Stomach smooth muscle (tissue), 2 donors: ENCODE measurements around the gene GNGT2.

Experiments used
- H3K27ac ChIP-seq: one replicate; pipeline ENCODE4 v1.7.0; 2013; ENCODE audit warnings: mild to moderate bottlenecking, low read length, inconsistent platforms
- H3K27me3 ChIP-seq, 2 donors: one replicate each; pipeline ENCODE4 v1.7.0; 2013; ENCODE audit warnings: low read length in 2 of 2; ENCODE audit not compliant: insufficient read depth in 2 of 2, control insufficient read depth in 1 of 2
- H3K36me3 ChIP-seq, 2 donors: one replicate each; pipeline ENCODE4 v1.7.0; 2013; ENCODE audit warnings: low read length in 2 of 2; ENCODE audit not compliant: control insufficient read depth in 2 of 2, insufficient read depth in 2 of 2
- H3K4me1 ChIP-seq: one replicate; pipeline ENCODE4 v1.7.0; 2013; ENCODE audit warnings: low read length; ENCODE audit not compliant: control insufficient read depth, insufficient read depth
- H3K4me3 ChIP-seq, 2 donors: one replicate each; pipeline ENCODE4 v1.7.0; 2013; ENCODE audit warnings: low read length in 2 of 2
- H3K9ac ChIP-seq, 2 donors: one replicate each; pipeline ENCODE4 v1.7.0; 2013; ENCODE audit warnings: low read length in 2 of 2, mild to moderate bottlenecking in 1 of 2
- H3K9me3 ChIP-seq, 2 donors: one replicate each; pipeline ENCODE4 v1.7.0; 2013; ENCODE audit warnings: low read length in 2 of 2; ENCODE audit not compliant: control insufficient read depth in 2 of 2
- donor health status: healthy.
- donor health status: Pancreatic carcinoma.

Gene GNGT2

DNA sequence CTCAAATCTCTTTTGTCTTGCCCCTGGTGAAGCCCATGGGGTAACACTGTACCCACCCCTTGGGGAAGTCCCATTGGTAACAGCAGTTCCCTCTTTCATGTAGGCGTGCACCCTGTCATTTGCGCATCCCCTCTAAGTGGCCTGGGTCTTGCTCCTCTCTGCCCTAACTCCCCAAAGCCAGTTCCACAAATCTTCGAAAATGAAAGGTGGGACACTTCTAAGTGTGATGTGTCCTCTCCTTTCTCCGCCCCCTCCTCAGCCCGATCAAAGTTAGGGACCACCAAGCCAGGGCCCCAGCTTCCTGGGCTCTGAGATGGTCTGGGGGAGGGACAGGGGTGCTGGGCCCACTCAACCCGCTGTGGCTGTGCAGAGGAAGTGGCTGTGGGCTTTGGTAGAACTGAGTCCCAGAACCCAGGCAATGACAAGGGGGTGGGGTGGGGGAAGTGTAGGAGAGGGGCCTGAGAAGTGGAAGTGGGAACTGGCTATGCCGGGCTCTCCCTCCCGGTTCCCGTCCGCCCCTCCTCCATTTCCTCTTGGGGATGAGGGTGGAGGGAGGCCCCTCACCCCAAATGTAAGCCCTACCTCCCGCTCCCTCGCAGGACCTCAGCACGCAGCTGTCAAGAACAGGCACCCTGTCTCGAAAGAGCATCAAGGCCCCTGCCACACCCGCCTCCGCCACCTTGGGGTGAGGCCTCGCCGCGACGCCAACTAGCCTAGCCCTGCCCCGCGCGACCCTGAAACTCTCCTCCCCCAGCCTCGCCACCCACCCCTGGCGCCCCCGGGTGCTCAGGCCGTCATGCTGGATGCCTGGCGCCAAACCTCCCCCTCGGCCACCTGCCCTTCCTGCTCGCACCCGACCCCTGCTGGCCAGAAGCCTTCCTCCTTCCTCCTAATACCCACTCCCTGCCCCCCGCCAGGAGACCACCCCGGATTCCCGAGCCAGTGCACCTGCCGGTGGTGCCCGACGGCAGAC, 8.9 kb upstream of the GNGT2 start:
- no peaks in the 10 kb centered on the region for H3K36me3 ChIP-seq
- no peak overlapping the region for H3K9ac ChIP-seq
- no peak overlapping the region for H3K27ac ChIP-seq
- H3K27me3 ChIP-seq, result peaks cover 24 to 25% of the 10 kb centered on the region in 2 donors
- H3K4me3 ChIP-seq, result no peak overlapping the region
- H3K9me3 ChIP-seq, result no peaks in the 10 kb centered on the region
- H3K4me1 ChIP-seq, result peaks cover 8% of the 10 kb centered on the region

DNA sequence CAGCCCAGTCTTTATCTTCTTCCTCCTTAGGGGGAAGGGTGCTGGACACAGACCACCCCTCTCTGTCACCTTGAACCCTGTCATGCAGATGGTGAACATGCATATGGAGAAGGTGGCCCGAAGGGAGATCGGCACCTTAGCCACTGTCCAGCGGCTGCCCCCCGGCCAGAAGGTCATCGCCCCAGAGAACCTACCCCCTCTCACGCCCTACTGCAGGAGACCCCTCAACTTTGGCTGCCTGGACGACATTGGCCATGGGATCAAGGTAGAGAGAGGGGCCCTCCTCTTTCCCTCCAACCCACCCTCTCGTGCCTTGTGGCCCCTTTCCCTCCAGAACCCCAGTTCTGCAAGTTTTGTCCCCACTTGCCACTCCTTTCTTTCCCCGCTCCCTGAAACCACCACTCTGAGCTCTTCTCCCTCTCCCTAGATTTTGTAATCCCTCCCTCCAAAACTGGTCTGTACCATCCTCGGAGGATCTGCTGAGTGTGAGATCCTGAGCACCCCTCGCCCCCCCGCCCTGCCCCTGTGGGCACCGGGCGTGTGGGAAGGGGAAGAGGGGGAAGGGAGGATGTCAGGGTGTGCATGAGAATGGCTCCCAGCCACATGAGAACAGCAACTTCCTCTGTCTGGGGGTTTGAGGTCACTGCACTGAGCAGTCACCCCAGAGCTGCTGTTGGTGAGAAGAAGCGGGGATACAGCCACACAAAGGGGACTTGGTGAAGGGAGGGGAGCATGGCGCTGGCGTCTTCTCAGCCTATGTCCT, 7.5 kb upstream of the GNGT2 start:
- no peak overlapping the region for H3K4me3 ChIP-seq
- no peaks in the 10 kb centered on the region for H3K36me3 ChIP-seq
- H3K9ac ChIP-seq, result no peak overlapping the region
- peaks cover 11 to 12% of the 10 kb centered on the region in 2 donors for H3K27me3 ChIP-seq
- H3K4me1 ChIP-seq, result no peaks in the 10 kb centered on the region
- no peaks in the 10 kb centered on the region for H3K9me3 ChIP-seq
- H3K27ac ChIP-seq, result no peak overlapping the region

DNA sequence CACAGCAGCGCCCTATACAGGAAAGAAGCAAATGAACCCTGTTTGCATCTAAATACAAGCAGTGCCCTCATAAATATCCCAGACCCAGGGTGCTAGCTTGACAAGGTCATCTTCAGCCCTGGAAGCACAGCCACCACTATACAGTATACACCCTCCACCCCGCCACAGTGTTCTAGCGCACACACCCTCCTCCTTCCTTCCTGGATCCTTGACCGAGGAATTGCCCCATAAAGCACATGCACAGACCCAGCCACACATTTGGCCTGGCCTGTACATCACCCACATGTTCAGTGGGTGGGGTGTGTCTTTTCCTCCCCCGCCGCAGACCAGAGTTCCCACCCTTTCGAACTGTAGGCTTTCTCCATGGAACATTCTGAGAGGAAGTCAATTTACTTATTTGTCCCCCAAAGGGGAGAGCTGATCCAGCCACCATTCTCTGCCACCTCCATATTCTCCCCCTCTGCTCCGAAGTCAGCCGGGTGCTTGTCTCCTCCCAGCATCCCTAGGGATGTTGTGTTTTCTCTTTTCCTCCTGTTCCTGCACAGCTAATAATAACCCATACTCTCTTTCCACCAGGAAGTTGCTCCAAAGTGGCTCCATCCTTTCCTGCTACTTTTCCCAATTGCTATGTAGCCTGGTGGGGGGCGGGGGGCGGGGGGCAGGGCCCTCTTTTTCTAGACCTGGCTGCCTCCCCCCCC, 6.7 kb upstream of the GNGT2 start:
- Histone ChIP-seq H3K4me1 (no peaks in the 10 kb centered on the region), H3K27ac (no peak overlapping the region), H3K27me3 (peaks cover 7 to 9% of the 10 kb centered on the region in 2 donors), H3K4me3 (no peak overlapping the region), H3K9ac (no peak overlapping the region), H3K36me3 (no peaks in the 10 kb centered on the region), H3K9me3 (no peaks in the 10 kb centered on the region)

GRCh38 chr17:49216482-49216881, 6.1 kb upstream of the GNGT2 start:
- H3K4me1 ChIP-seq, result no peaks in the 10 kb centered on the region

DNA sequence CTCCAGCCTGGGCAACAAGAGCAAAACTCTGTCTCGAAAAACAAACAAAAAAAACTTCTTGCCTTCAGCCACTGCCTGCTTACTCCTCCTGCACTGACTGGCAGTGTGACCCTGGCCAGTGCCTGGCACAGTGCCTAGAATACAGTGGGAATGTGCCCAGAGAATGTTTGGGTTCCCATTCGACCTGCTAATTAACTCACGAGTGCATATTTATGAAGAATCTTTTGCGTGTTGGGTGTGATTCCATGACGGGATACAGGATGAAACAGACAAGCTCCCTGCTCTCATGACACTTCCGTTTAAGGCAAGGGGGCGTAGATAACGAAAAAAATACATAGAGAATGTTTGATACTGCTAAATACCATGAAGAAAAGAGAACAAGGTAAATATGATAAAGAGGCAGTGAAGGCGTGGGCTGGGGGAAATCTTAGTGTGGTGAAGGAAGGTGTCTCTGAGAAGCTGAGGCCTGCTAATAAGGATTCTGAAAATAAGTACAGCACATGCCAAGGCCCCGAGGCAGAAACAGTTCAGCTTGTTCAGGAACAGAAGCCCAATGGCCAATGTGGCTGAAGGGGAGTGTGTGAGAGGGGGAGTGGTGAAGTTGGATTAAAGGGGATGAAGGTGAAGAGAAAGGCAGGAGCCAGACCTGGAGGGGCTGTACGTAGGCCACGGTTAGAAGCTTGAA, 4.4 kb upstream of the GNGT2 start:
- peaks cover 2% of the 10 kb centered on the region for H3K4me1 ChIP-seq
- H3K4me3 ChIP-seq, result no peak overlapping the region
- H3K9me3 ChIP-seq, result no peaks in the 10 kb centered on the region
- no peak overlapping the region for H3K27ac ChIP-seq
- no peak overlapping the region for H3K9ac ChIP-seq
- no peaks in the 10 kb centered on the region for H3K36me3 ChIP-seq
- H3K27me3 ChIP-seq, result peaks cover 15 to 18% of the 10 kb centered on the region in 2 donors

More at GRCh38 chr17:49216482-49216881, 6.1 kb upstream of the GNGT2 start:
- Histone ChIP-seq H3K27ac (no peak overlapping the region), H3K4me3 (no peak overlapping the region), H3K9ac (no peak overlapping the region), H3K36me3 (no peaks in the 10 kb centered on the region), H3K27me3 (peaks cover 7 to 9% of the 10 kb centered on the region in 2 donors), H3K9me3 (no peaks in the 10 kb centered on the region)

GRCh38 chr17:49213847-49214246, 3.5 kb upstream of the GNGT2 start:
- Histone ChIP-seq H3K9me3 (no peaks in the 10 kb centered on the region), H3K36me3 (no peaks in the 10 kb centered on the region), H3K27me3 (peaks cover 16% of the 10 kb centered on the region in 2 donors), H3K9ac (no peak overlapping the region), H3K4me1 (peaks cover 3% of the 10 kb centered on the region), H3K27ac (no peak overlapping the region), H3K4me3 (no peak overlapping the region)

- Histone ChIP-seq H3K36me3 (no peaks in the 10 kb centered on the region), H3K27ac (no peak overlapping the region), H3K4me3 (no peak overlapping the region), H3K27me3 (peaks cover 15 to 16% of the 10 kb centered on the region in 2 donors), H3K9me3 (no peaks in the 10 kb centered on the region), H3K9ac (no peak overlapping the region), H3K4me1 (peaks cover 3% of the 10 kb centered on the region)
Observed at GRCh38 chr17:49213399-49213798, 3.0 kb upstream of the GNGT2 start.

DNA sequence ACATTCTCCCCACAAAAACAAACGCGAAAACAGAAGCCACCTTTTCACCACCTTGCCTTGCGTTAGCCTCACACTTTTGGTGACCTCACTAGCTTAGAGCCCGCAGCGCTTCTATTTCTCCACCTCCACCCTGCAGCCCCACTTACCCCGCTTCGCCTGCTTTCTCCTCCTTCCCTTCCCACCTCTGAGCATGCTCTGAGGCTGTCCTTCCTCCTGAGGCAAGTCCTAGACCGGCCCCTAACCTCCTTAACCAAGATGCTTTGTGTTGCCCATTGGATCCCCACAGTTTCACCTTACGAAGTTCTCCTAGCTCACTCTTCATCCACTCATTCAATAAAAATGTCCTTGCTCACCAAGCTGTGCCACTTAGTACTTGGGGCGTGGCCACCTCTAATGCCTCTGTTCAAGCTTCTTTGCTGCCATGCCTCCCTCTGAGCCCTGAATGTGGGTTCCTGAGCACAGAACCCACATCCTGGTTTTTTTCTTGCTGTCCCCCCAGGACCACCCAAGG, 1.3 kb downstream of the GNGT2 start:
- no peak overlapping the region for H3K4me3 ChIP-seq
- peaks cover 3% of the 10 kb centered on the region for H3K4me1 ChIP-seq
- H3K27ac ChIP-seq, result no peak overlapping the region

GRCh38 chr17:49204516-49204915, 5.9 kb downstream of the GNGT2 start:
- Histone ChIP-seq H3K36me3 (no peaks in the 10 kb centered on the region), H3K9ac (no peak overlapping the region), H3K9me3 (no peaks in the 10 kb centered on the region), H3K27ac (no peak overlapping the region), H3K27me3 (peaks cover 5 to 6% of the 10 kb centered on the region in 2 donors), H3K4me1 (no peaks in the 10 kb centered on the region), H3K4me3 (no peak overlapping the region)

More for the DNA sequence above, 1.3 kb downstream of the GNGT2 start:
- no peaks in the 10 kb centered on the region for H3K36me3 ChIP-seq
- no peaks in the 10 kb centered on the region for H3K9me3 ChIP-seq
- H3K9ac ChIP-seq, result no peak overlapping the region
- peaks cover 15 to 18% of the 10 kb centered on the region in 2 donors for H3K27me3 ChIP-seq

- Histone ChIP-seq H3K27me3 (peaks cover 2 to 3% of the 10 kb centered on the region in 2 donors), H3K27ac (no peak overlapping the region), H3K36me3 (no peaks in the 10 kb centered on the region), H3K4me1 (no peaks in the 10 kb centered on the region), H3K9me3 (no peaks in the 10 kb centered on the region), H3K9ac (no peak overlapping the region), H3K4me3 (no peak overlapping the region)
Observed at GRCh38 chr17:49203796-49204195, 6.6 kb downstream of the GNGT2 start.
